GM19438 (cell line): Measurements from ENCODE around the gene ATP1A2.

Source experiments
- ATAC-seq: cut with Tn5 transposase; IDR thresholded peaks from one replicate; pipeline ENCODE4 v1.9.1; 2021; ENCODE audit warnings: low read depth; ENCODE audit not compliant: unreplicated experiment

Gene ATP1A2

GRCh38 chr1:160168609-160169369, 53.2 kb downstream of the ATP1A2 start:
- ATAC-seq: no peak

GRCh38 chr1:160169553-160170399, 54.2 kb downstream of the ATP1A2 start:
- peak; percentile 53 for ATAC-seq

- ATAC-seq: no peak
Observed at GRCh38 chr1:160171354-160171753, 55.8 kb downstream of the ATP1A2 start.

GRCh38 chr1:160171980-160172379, 56.4 kb downstream of the ATP1A2 start:
- ATAC-seq: no peak

GRCh38 chr1:160177231-160177630, 61.7 kb downstream of the ATP1A2 start:
- ATAC-seq: no peak

GRCh38 chr1:160177667-160178066, 62.1 kb downstream of the ATP1A2 start:
- no peak for ATAC-seq

- no peak for ATAC-seq
Observed at GRCh38 chr1:160178731-160179130, 63.2 kb downstream of the ATP1A2 start.

GRCh38 chr1:160179336-160179735, 63.8 kb downstream of the ATP1A2 start:
- ATAC-seq: no peak

- no peak for ATAC-seq
Observed at GRCh38 chr1:160186246-160186645, 70.7 kb downstream of the ATP1A2 start.

GRCh38 chr1:160186729-160187128, 71.2 kb downstream of the ATP1A2 start:
- ATAC-seq: no peak

- ATAC-seq: no peak
Observed at GRCh38 chr1:160187407-160187806, 71.8 kb downstream of the ATP1A2 start.

GRCh38 chr1:160188341-160188740, 72.8 kb downstream of the ATP1A2 start:
- ATAC-seq: no peak

GRCh38 chr1:160189649-160190625, 74.4 kb downstream of the ATP1A2 start, which contains the start of gene CASQ1:
Gene CASQ1 (plus strand): TSS chr1:160190575. CDS start chr1:160190752, 177 bp downstream.
- ATAC-seq: no peak

- no peak for ATAC-seq
Observed at GRCh38 chr1:160191756-160192155, 76.2 kb downstream of the ATP1A2 start.

- no peak for ATAC-seq
Observed at GRCh38 chr1:160192234-160192633, 76.7 kb downstream of the ATP1A2 start.
